ENCODE measurements around the gene ARGLU1.

The ARGLU1 gene

GRCh38 chr13:106534639-106535551 lies 33.0 kb downstream of the ARGLU1 start:
- H3K4me1 ChIP-seq (ENCODE audit: control insufficient read depth, low read length), result peaks cover 51% of the 10 kb centered on the region
- H3F3A ChIP-seq (ENCODE audit: control insufficient read depth, insufficient read depth), result peaks cover 34% of the 10 kb centered on the region
- H3K36me3 ChIP-seq (ENCODE audit: control insufficient read depth, low read length), result no peaks in the 10 kb centered on the region
- peak overlapping the region; percentile 91 for H3K4me2 ChIP-seq (ENCODE audit: low read length)
- no peak overlapping the region for H3K27ac ChIP-seq (ENCODE audit: low read depth, low read length)
- H3K9me3 ChIP-seq (ENCODE audit: control insufficient read depth, insufficient read depth, low read length), result no peaks in the 10 kb centered on the region
- H3K27me3 ChIP-seq (ENCODE audit: control insufficient read depth, low read length), result peaks cover 23% of the 10 kb centered on the region
- no peaks in the 10 kb centered on the region for H3K9me2 ChIP-seq (replicated peaks; ENCODE audit: control insufficient read depth, low read length)
- peaks cover 3% of the 10 kb centered on the region for H4K20me1 ChIP-seq (ENCODE audit: control insufficient read depth, insufficient read depth, low read depth, low read length)
- no peak for TF ChIP-seq CTCF (IDR thresholded peaks at IDR 0.05; ENCODE audit: low read depth, low read length, poor library complexity, severe bottlenecking)
- no peak for TF ChIP-seq EZH2phosphoT487 (IDR thresholded peaks at IDR 0.05; ENCODE audit: borderline replicate concordance, low read length)
- H3K79me2 ChIP-seq (ENCODE audit: control insufficient read depth, low read length), result peaks cover 7% of the 10 kb centered on the region; the same call in 1 of the 2 replicates
- H3K4me3 ChIP-seq (ENCODE audit: low read length), result peak overlapping the region; percentile 78

- Histone ChIP-seq H3K36me3 (ENCODE audit: control insufficient read depth, low read length) (no peaks in the 10 kb centered on the region), H3K79me2 (ENCODE audit: control insufficient read depth, low read length) (peaks cover 13% of the 10 kb centered on the region), H3K27ac (ENCODE audit: low read depth, low read length) (no peak overlapping the region), H3K4me3 (ENCODE audit: low read length) (peak overlapping the region; percentile 78), H3K9me3 (ENCODE audit: control insufficient read depth, insufficient read depth, low read length) (no peaks in the 10 kb centered on the region), H4K20me1 (ENCODE audit: control insufficient read depth, insufficient read depth, low read depth, low read length) (peaks cover 3% of the 10 kb centered on the region), H3K4me2 (ENCODE audit: low read length) (peak overlapping the region; percentile 91), H3K27me3 (ENCODE audit: control insufficient read depth, low read length) (peaks cover 23% of the 10 kb centered on the region), H3K4me1 (ENCODE audit: control insufficient read depth, low read length) (peaks cover 48% of the 10 kb centered on the region), H3F3A (ENCODE audit: control insufficient read depth, insufficient read depth) (peaks cover 27% of the 10 kb centered on the region), H3K9me2 (replicated peaks; ENCODE audit: control insufficient read depth, low read length) (no peaks in the 10 kb centered on the region)
- TF ChIP-seq EZH2phosphoT487 (IDR thresholded peaks at IDR 0.05; ENCODE audit: borderline replicate concordance, low read length) (no peak), CTCF (IDR thresholded peaks at IDR 0.05; ENCODE audit: low read depth, low read length, poor library complexity, severe bottlenecking) (no peak)
Measured at GRCh38 chr13:106533943-106534638, 33.8 kb downstream of the ARGLU1 start.

- no peaks in the 10 kb centered on the region for H3K9me2 ChIP-seq (replicated peaks; ENCODE audit: control insufficient read depth, low read length)
- peaks cover 20% of the 10 kb centered on the region for H3F3A ChIP-seq (ENCODE audit: control insufficient read depth, insufficient read depth)
- H3K9me3 ChIP-seq (ENCODE audit: control insufficient read depth, insufficient read depth, low read length), result no peaks in the 10 kb centered on the region
- peaks cover 13% of the 10 kb centered on the region for H3K79me2 ChIP-seq (ENCODE audit: control insufficient read depth, low read length)
- TF ChIP-seq EZH2phosphoT487 (IDR thresholded peaks at IDR 0.05; ENCODE audit: borderline replicate concordance, low read length) (no peak), CTCF (IDR thresholded peaks at IDR 0.05; ENCODE audit: low read depth, low read length, poor library complexity, severe bottlenecking) (peak; percentile 36)
- H3K27me3 ChIP-seq (ENCODE audit: control insufficient read depth, low read length), result peaks cover 23% of the 10 kb centered on the region
- peak overlapping the region; percentile 91 for H3K4me2 ChIP-seq (ENCODE audit: low read length)
- peaks cover 41% of the 10 kb centered on the region for H3K4me1 ChIP-seq (ENCODE audit: control insufficient read depth, low read length)
- peaks cover 3% of the 10 kb centered on the region for H4K20me1 ChIP-seq (ENCODE audit: control insufficient read depth, insufficient read depth, low read depth, low read length)
- H3K27ac ChIP-seq (ENCODE audit: low read depth, low read length), result no peak overlapping the region
- H3K4me3 ChIP-seq (ENCODE audit: low read length), result peak overlapping the region; percentile 78
- no peaks in the 10 kb centered on the region for H3K36me3 ChIP-seq (ENCODE audit: control insufficient read depth, low read length)
Measured at GRCh38 chr13:106533101-106533942, 34.6 kb downstream of the ARGLU1 start.

Data from DOHH2 (cell line).